ENCODE results near the gene MTERF2.

The MTERF2 gene

GRCh38 chr12:106973545-106973944 lies 13.4 kb downstream of the MTERF2 start:
- Histone ChIP-seq H3K4me3 (ENCODE audit: low read depth in 1 of 2, low read length in 2 of 2) (no peak overlapping the region), H3K27ac (ENCODE audit: low read length) (no peak overlapping the region)

GRCh38 chr12:106971065-106971464 lies 15.9 kb downstream of the MTERF2 start:
- no peaks in the 10 kb centered on the region for H3K9me3 ChIP-seq (ENCODE audit: control insufficient read depth in 1 of 2, low read length in 2 of 2)
- H3K4me3 ChIP-seq (ENCODE audit: low read depth in 1 of 2, low read length in 2 of 2): no peak overlapping the region
- peaks cover 21 to 23% of the 10 kb centered on the region in 2 donors for H3K36me3 ChIP-seq (ENCODE audit: control insufficient read depth in 1 of 2, insufficient read depth in 2 of 2, low read length in 2 of 2)
- H3K27me3 ChIP-seq (ENCODE audit: low read depth, low read length): no peaks in the 10 kb centered on the region
- H3K4me1 ChIP-seq (ENCODE audit: control insufficient read depth in 1 of 2, insufficient read depth in 2 of 2, low read length in 2 of 2): peaks cover 11 to 24% of the 10 kb centered on the region in 2 donors
- no peak overlapping the region for H3K27ac ChIP-seq (ENCODE audit: low read length)

More at GRCh38 chr12:106973545-106973944, 13.4 kb downstream of the MTERF2 start:
- peaks cover 28 to 49% of the 10 kb centered on the region in 2 donors for H3K4me1 ChIP-seq (ENCODE audit: control insufficient read depth in 1 of 2, insufficient read depth in 2 of 2, low read length in 2 of 2)
- H3K9me3 ChIP-seq (ENCODE audit: control insufficient read depth in 1 of 2, low read length in 2 of 2): no peaks in the 10 kb centered on the region
- peaks cover 9 to 16% of the 10 kb centered on the region in 2 donors for H3K36me3 ChIP-seq (ENCODE audit: control insufficient read depth in 1 of 2, insufficient read depth in 2 of 2, low read length in 2 of 2)
- H3K27me3 ChIP-seq (ENCODE audit: low read depth, low read length): no peaks in the 10 kb centered on the region

- Histone ChIP-seq H3K27me3 (ENCODE audit: low read depth, low read length) (no peaks in the 10 kb centered on the region), H3K27ac (ENCODE audit: low read length) (no peak overlapping the region), H3K4me3 (ENCODE audit: low read depth in 1 of 2, low read length in 2 of 2) (no peak overlapping the region), H3K36me3 (ENCODE audit: control insufficient read depth in 1 of 2, insufficient read depth in 2 of 2, low read length in 2 of 2) (peaks cover 14 to 18% of the 10 kb centered on the region in 2 donors), H3K4me1 (ENCODE audit: control insufficient read depth in 1 of 2, insufficient read depth in 2 of 2, low read length in 2 of 2) (no peaks in the 10 kb centered on the region), H3K9me3 (ENCODE audit: control insufficient read depth in 1 of 2, low read length in 2 of 2) (no peaks in the 10 kb centered on the region)
Observed at GRCh38 chr12:106964526-106964925, 22.4 kb downstream of the MTERF2 start.

GRCh38 chr12:106962286-106962685 lies 24.7 kb downstream of the MTERF2 start:
- Histone ChIP-seq H3K27ac (ENCODE audit: low read length) (no peak overlapping the region), H3K9me3 (ENCODE audit: control insufficient read depth in 1 of 2, low read length in 2 of 2) (no peaks in the 10 kb centered on the region), H3K36me3 (ENCODE audit: control insufficient read depth in 1 of 2, insufficient read depth in 2 of 2, low read length in 2 of 2) (peaks cover 6 to 8% of the 10 kb centered on the region in 2 donors), H3K4me3 (ENCODE audit: low read depth in 1 of 2, low read length in 2 of 2) (no peak overlapping the region), H3K27me3 (ENCODE audit: low read depth, low read length) (no peaks in the 10 kb centered on the region), H3K4me1 (ENCODE audit: control insufficient read depth in 1 of 2, insufficient read depth in 2 of 2, low read length in 2 of 2) (peaks cover 9 to 13% of the 10 kb centered on the region in 2 donors)

GRCh38 chr12:106960443-106960842 lies 26.5 kb downstream of the MTERF2 start:
- Histone ChIP-seq H3K4me3 (ENCODE audit: low read depth in 1 of 2, low read length in 2 of 2) (no peak overlapping the region), H3K4me1 (ENCODE audit: control insufficient read depth in 1 of 2, insufficient read depth in 2 of 2, low read length in 2 of 2) (peaks cover 9 to 13% of the 10 kb centered on the region in 2 donors), H3K27me3 (ENCODE audit: low read depth, low read length) (no peaks in the 10 kb centered on the region), H3K27ac (ENCODE audit: low read length) (no peak overlapping the region), H3K36me3 (ENCODE audit: control insufficient read depth in 1 of 2, insufficient read depth in 2 of 2, low read length in 2 of 2) (peaks cover 8 to 13% of the 10 kb centered on the region in 2 donors), H3K9me3 (ENCODE audit: control insufficient read depth in 1 of 2, low read length in 2 of 2) (no peaks in the 10 kb centered on the region)

- Histone ChIP-seq H3K9me3 (ENCODE audit: control insufficient read depth in 1 of 2, low read length in 2 of 2) (no peaks in the 10 kb centered on the region), H3K4me1 (ENCODE audit: control insufficient read depth in 1 of 2, insufficient read depth in 2 of 2, low read length in 2 of 2) (peaks cover 13 to 15% of the 10 kb centered on the region in 2 donors), H3K27ac (ENCODE audit: low read length) (peak overlapping the region; percentile 96), H3K4me3 (ENCODE audit: low read depth in 1 of 2, low read length in 2 of 2) (peak overlapping the region; percentile 88 to 91), H3K36me3 (ENCODE audit: control insufficient read depth in 1 of 2, insufficient read depth in 2 of 2, low read length in 2 of 2) (peaks cover 0 to 13% of the 10 kb centered on the region in 2 donors), H3K27me3 (ENCODE audit: low read depth, low read length) (no peaks in the 10 kb centered on the region)
Observed at GRCh38 chr12:106957583-106957982, 29.4 kb downstream of the MTERF2 start.

- H3K27me3 ChIP-seq (ENCODE audit: low read depth, low read length): no peaks in the 10 kb centered on the region
- H3K27ac ChIP-seq (ENCODE audit: low read length): peak overlapping the region; percentile 96
Observed at GRCh38 chr12:106956048-106956578, 30.8 kb downstream of the MTERF2 start.

GRCh38 chr12:106955377-106956047 lies 31.4 kb downstream of the MTERF2 start, which contains the start of gene TMEM263:
TSS of gene TMEM263 (plus strand) at chr12:106955907. CDS start at chr12:106967117, 11,210 bp downstream.
- peak within 1 kb of the TSS; percentile 88 to 91 for H3K4me3 ChIP-seq (ENCODE audit: low read depth in 1 of 2, low read length in 2 of 2)
- H3K9me3 ChIP-seq (ENCODE audit: control insufficient read depth in 1 of 2, low read length in 2 of 2): no peaks in the 10 kb centered on the region
- peaks cover 13 to 15% of the 10 kb centered on the region in 2 donors for H3K4me1 ChIP-seq (ENCODE audit: control insufficient read depth in 1 of 2, insufficient read depth in 2 of 2, low read length in 2 of 2)
- no peaks in the 10 kb centered on the region for H3K27me3 ChIP-seq (ENCODE audit: low read depth, low read length)
- peaks cover 0 to 9% of the 10 kb centered on the region in 2 donors for H3K36me3 ChIP-seq (ENCODE audit: control insufficient read depth in 1 of 2, insufficient read depth in 2 of 2, low read length in 2 of 2)
- peak within 1 kb of the TSS; percentile 96 for H3K27ac ChIP-seq (ENCODE audit: low read length)

More at GRCh38 chr12:106956048-106956578, 30.8 kb downstream of the MTERF2 start:
- Histone ChIP-seq H3K36me3 (ENCODE audit: control insufficient read depth in 1 of 2, insufficient read depth in 2 of 2, low read length in 2 of 2) (peaks cover 0 to 13% of the 10 kb centered on the region in 2 donors), H3K4me1 (ENCODE audit: control insufficient read depth in 1 of 2, insufficient read depth in 2 of 2, low read length in 2 of 2) (peaks cover 13 to 15% of the 10 kb centered on the region in 2 donors), H3K9me3 (ENCODE audit: control insufficient read depth in 1 of 2, low read length in 2 of 2) (no peaks in the 10 kb centered on the region), H3K4me3 (ENCODE audit: low read depth in 1 of 2, low read length in 2 of 2) (peak overlapping the region; percentile 88 to 91)

GRCh38 chr12:106954462-106955376 lies 32.2 kb downstream of the MTERF2 start:
- no peaks in the 10 kb centered on the region for H3K27me3 ChIP-seq (ENCODE audit: low read depth, low read length)
- H3K27ac ChIP-seq (ENCODE audit: low read length): peak overlapping the region; percentile 82
- peaks cover 0 to 9% of the 10 kb centered on the region in 2 donors for H3K36me3 ChIP-seq (ENCODE audit: control insufficient read depth in 1 of 2, insufficient read depth in 2 of 2, low read length in 2 of 2)
- H3K9me3 ChIP-seq (ENCODE audit: control insufficient read depth in 1 of 2, low read length in 2 of 2): no peaks in the 10 kb centered on the region
- H3K4me3 ChIP-seq (ENCODE audit: low read depth in 1 of 2, low read length in 2 of 2): peak overlapping the region; percentile 67 to 88
- H3K4me1 ChIP-seq (ENCODE audit: control insufficient read depth in 1 of 2, insufficient read depth in 2 of 2, low read length in 2 of 2): peaks cover 13 to 15% of the 10 kb centered on the region in 2 donors

- no peak overlapping the region for H3K4me3 ChIP-seq (ENCODE audit: low read depth in 1 of 2, low read length in 2 of 2)
- peaks cover 0 to 9% of the 10 kb centered on the region in 2 donors for H3K36me3 ChIP-seq (ENCODE audit: control insufficient read depth in 1 of 2, insufficient read depth in 2 of 2, low read length in 2 of 2)
- H3K27ac ChIP-seq (ENCODE audit: low read length): no peak overlapping the region
- no peaks in the 10 kb centered on the region for H3K27me3 ChIP-seq (ENCODE audit: low read depth, low read length)
- peaks cover 4 to 14% of the 10 kb centered on the region in 2 donors for H3K4me1 ChIP-seq (ENCODE audit: control insufficient read depth in 1 of 2, insufficient read depth in 2 of 2, low read length in 2 of 2)
- no peaks in the 10 kb centered on the region for H3K9me3 ChIP-seq (ENCODE audit: control insufficient read depth in 1 of 2, low read length in 2 of 2)
Observed at GRCh38 chr12:106953352-106954250, 33.3 kb downstream of the MTERF2 start.
